Esophagus (tissue), 2 donors: ENCODE measurements around the gene PRCD. TPM values are rescaled to one million over a fixed set of nuclear protein-coding genes. Genes with fewer than 3 reads are reported as not detected.
"Not testable (repeated sequence)": the region's sequence is repeated elsewhere in the genome, so short reads cannot be mapped to it uniquely, and the experiment has no call there.

ENCODE experiments used
- H3K27ac ChIP-seq, 2 donors: one replicate each; pipeline ENCODE4 v1.5.1; 2013; ENCODE audit warnings: low read depth in 2 of 2, mild to moderate bottlenecking in 2 of 2, inconsistent platforms in 1 of 2, low read length in 1 of 2, moderate library complexity in 1 of 2
- H3K27me3 ChIP-seq, 2 donors: one replicate each; pipeline ENCODE4 v1.6.1; 2013; ENCODE audit warnings: low read length in 2 of 2, control low read depth in 1 of 2, mild to moderate bottlenecking in 1 of 2; ENCODE audit not compliant: insufficient read depth in 2 of 2, control insufficient read depth in 1 of 2
- H3K36me3 ChIP-seq, 2 donors: one replicate each; pipeline ENCODE4 v1.6.1; 2013; ENCODE audit warnings: low read length in 1 of 2; ENCODE audit not compliant: control insufficient read depth in 2 of 2, insufficient read depth in 2 of 2
- H3K4me1 ChIP-seq, 2 donors: one replicate each; pipeline ENCODE4 v1.6.1; 2013; ENCODE audit warnings: low read length in 1 of 2; ENCODE audit not compliant: control insufficient read depth in 2 of 2, insufficient read depth in 2 of 2
- H3K4me3 ChIP-seq, 2 donors: one replicate each; pipeline ENCODE4 v1.5.1; 2013; ENCODE audit warnings: low read length in 2 of 2, mild to moderate bottlenecking in 2 of 2, low read depth in 1 of 2, moderate library complexity in 1 of 2
- H3K9me3 ChIP-seq, 2 donors: one replicate each; pipeline ENCODE4 v1.6.1; 2013; ENCODE audit warnings: mild to moderate bottlenecking in 2 of 2, low read depth in 1 of 2, low read length in 1 of 2, moderate library complexity in 1 of 2; ENCODE audit not compliant: control insufficient read depth in 2 of 2, insufficient read depth in 1 of 2
- WGBS, 2 donors: extraction: QIAGEN DNeasy Blood & Tissue Kit; methylation state at CpG; one replicate each; pipeline ENCODE4 v1.1.7; 2013; 5-methylcytosine and 5-hydroxymethylcytosine counted together
- polyA plus RNA-seq, 2 donors: library from polyadenylated mRNA; stranded (reverse); fragments of 200-250 nt; gene quantifications; one replicate each; pipeline ENCODE4 v1.2.3, GENCODE V29; 2013
- donor health status: healthy with polysubstance abuse.
- donor health status: Bipolar disorder and iron deficiency.

The PRCD gene
- polyA plus RNA-seq, 2 donors: 1.2 to 3.0 TPM

- no peaks in the 10 kb centered on the region for H3K9me3 ChIP-seq
- H3K4me3 ChIP-seq: peak overlapping the region in 1 of 2 donors; percentile 19
- no peak overlapping the region for H3K27ac ChIP-seq
- 58 to 69% methylated on average over 10 of the region's 10 CpGs for WGBS, 2 donors
- H3K4me1 ChIP-seq: peaks cover 0 to 3% of the 10 kb centered on the region in 2 donors
- no peaks in the 10 kb centered on the region for H3K27me3 ChIP-seq
- peaks cover 0 to 5% of the 10 kb centered on the region in 2 donors for H3K36me3 ChIP-seq
Measured at GRCh38 chr17:76560036-76560876, 20.4 kb downstream of the PRCD start.

GRCh38 chr17:76560877-76561221, 21.0 kb downstream of the PRCD start:
- WGBS, 2 donors: 42 to 71% methylated on average over 6 of the region's 6 CpGs
- H3K9me3 ChIP-seq: no peaks in the 10 kb centered on the region
- peaks cover 0 to 3% of the 10 kb centered on the region in 2 donors for H3K4me1 ChIP-seq
- peaks cover 3 to 5% of the 10 kb centered on the region in 2 donors for H3K36me3 ChIP-seq
- peak overlapping the region in 1 of 2 donors; percentile 24 for H3K4me3 ChIP-seq
- no peak overlapping the region for H3K27ac ChIP-seq
- no peaks in the 10 kb centered on the region for H3K27me3 ChIP-seq

- peaks cover 0 to 3% of the 10 kb centered on the region in 2 donors for H3K4me1 ChIP-seq
- H3K4me3 ChIP-seq: peak overlapping the region in 1 of 2 donors; percentile 24
- WGBS, 2 donors: 38 to 48% methylated on average over 7 of the region's 7 CpGs
- H3K27ac ChIP-seq: peak overlapping the region in 1 of 2 donors; percentile 9
- no peaks in the 10 kb centered on the region for H3K9me3 ChIP-seq
- peaks cover 4 to 10% of the 10 kb centered on the region in 2 donors for H3K36me3 ChIP-seq
- H3K27me3 ChIP-seq: no peaks in the 10 kb centered on the region
Measured at GRCh38 chr17:76561332-76561731, 21.5 kb downstream of the PRCD start.

- H3K4me1 ChIP-seq: peaks cover 0 to 3% of the 10 kb centered on the region in 2 donors
- 27 to 38% methylated on average over 5 of the region's 5 CpGs for WGBS, 2 donors
- no peaks in the 10 kb centered on the region for H3K27me3 ChIP-seq
- H3K27ac ChIP-seq: peak overlapping the region in 1 of 2 donors; percentile 74
- H3K4me3 ChIP-seq: no peak overlapping the region
- H3K9me3 ChIP-seq: no peaks in the 10 kb centered on the region
- peaks cover 4 to 10% of the 10 kb centered on the region in 2 donors for H3K36me3 ChIP-seq
Measured at GRCh38 chr17:76561799-76562268, 22.0 kb downstream of the PRCD start.

- Histone ChIP-seq H3K4me1 (peaks cover 0 to 3% of the 10 kb centered on the region in 2 donors), H3K27ac (peak overlapping the region; percentile 20 to 26), H3K4me3 (no peak overlapping the region), H3K27me3 (no peaks in the 10 kb centered on the region), H3K36me3 (peaks cover 4 to 10% of the 10 kb centered on the region in 2 donors), H3K9me3 (no peaks in the 10 kb centered on the region)
- 21 to 62% methylated on average over 6 of the region's 6 CpGs for WGBS, 2 donors
Measured at GRCh38 chr17:76562734-76563148, 22.9 kb downstream of the PRCD start.

GRCh38 chr17:76563359-76563758, 23.5 kb downstream of the PRCD start:
- not testable (repeated sequence) for H3K27ac ChIP-seq, H3K9me3 ChIP-seq, H3K27me3 ChIP-seq, H3K4me3 ChIP-seq, H3K4me1 ChIP-seq
- H3K36me3 ChIP-seq: peaks cover 4 to 10% of the 10 kb centered on the region in 2 donors
- 58 to 59% methylated on average over 2 of the region's 2 CpGs for WGBS, 2 donors

- not testable (repeated sequence) for H3K4me1 ChIP-seq, H3K9me3 ChIP-seq, H3K27me3 ChIP-seq, H3K4me3 ChIP-seq
- Histone ChIP-seq H3K27ac (peak overlapping the region in 1 of 2 donors; percentile 13), H3K36me3 (peaks cover 4 to 10% of the 10 kb centered on the region in 2 donors)
- WGBS, 2 donors: 43 to 58% methylated on average over 8 of the region's 8 CpGs
Measured at GRCh38 chr17:76564991-76565727, 25.3 kb downstream of the PRCD start.

- peaks cover 4 to 10% of the 10 kb centered on the region in 2 donors for H3K36me3 ChIP-seq
- H3K9me3 ChIP-seq: no peaks in the 10 kb centered on the region
- no peak overlapping the region for H3K4me3 ChIP-seq
- peak overlapping the region in 1 of 2 donors; percentile 13 for H3K27ac ChIP-seq
- no peaks in the 10 kb centered on the region for H3K27me3 ChIP-seq
- peaks cover 0 to 7% of the 10 kb centered on the region in 2 donors for H3K4me1 ChIP-seq
- 85 to 88% methylated on average over 14 of the region's 14 CpGs for WGBS, 2 donors
Measured at GRCh38 chr17:76565728-76566612, 26.1 kb downstream of the PRCD start.

GRCh38 chr17:76566613-76566943, 26.7 kb downstream of the PRCD start:
- WGBS, 2 donors: 85 to 86% methylated on average over 3 of the region's 3 CpGs
- peaks cover 4 to 10% of the 10 kb centered on the region in 2 donors for H3K36me3 ChIP-seq
- H3K27me3 ChIP-seq: no peaks in the 10 kb centered on the region
- no peaks in the 10 kb centered on the region for H3K9me3 ChIP-seq
- H3K4me1 ChIP-seq: peaks cover 0 to 7% of the 10 kb centered on the region in 2 donors
- H3K4me3 ChIP-seq: no peak overlapping the region
- H3K27ac ChIP-seq: no peak overlapping the region
